ENCODE results near the gene ADAT3. TPM values are rescaled to one million over a fixed set of nuclear protein-coding genes. Genes with fewer than 3 reads are reported as not detected.
A peak's percentile ranks its signal among the peaks of the same experiment; 100 is the strongest.

Gene ADAT3
- total RNA-seq (1.0 TPM), polyA plus RNA-seq (ENCODE audit: insufficient read depth in 1 of 8, insufficient read length in 8 of 8, low replicate concordance in 1 of 8) (1 to 10 TPM; 1.5 to 3.3 (median 2.3) TPM)
- long read RNA-seq, donor 1 = 0 reads
- long read RNA-seq, donor 2 = 0 reads
- long read RNA-seq, donor 3 = 0 reads
- long read RNA-seq, donor 4, partial matches to known transcripts = 0 of 1 reads
- long read RNA-seq, donor 4, other reads (novel, unspliced or antisense) = 0 of 1 reads
- long read RNA-seq, donor 5 = 0 reads
- long read RNA-seq, donor 6 = 0 reads
- long read RNA-seq, donor 7 = 0 reads
- long read RNA-seq, donor 8 = 0 reads
- long read RNA-seq, donor 9 = 0 reads
- long read RNA-seq, donor 10 = 0 reads
- long read RNA-seq, donor 11, partial matches to known transcripts = 0 of 1 reads
- long read RNA-seq, donor 11, other reads (novel, unspliced or antisense) = 0 of 1 reads

GRCh38 chr19:1905110-1905862 lies at the start of gene ADAT3, which contains the start of gene SCAMP4:
ADAT3 (plus strand) TSS chr19:1905399; CDS start chr19:1912048, 6,649 bp downstream.
SCAMP4 (plus strand) TSS chr19:1905399; CDS start chr19:1915020, 9,621 bp downstream.
- peak; percentile 100 for DNase-seq
- peak within 1 kb of the TSS; percentile 90 for H3K27ac ChIP-seq (ENCODE audit: low read length)
- H3K27me3 ChIP-seq (ENCODE audit: control insufficient read depth, insufficient read depth, low read length) = no peaks in the 10 kb centered on the region
- peaks cover 25% of the 10 kb centered on the region for H3K4me1 ChIP-seq (ENCODE audit: control insufficient read depth, insufficient read depth, low read length)
- H3K9me3 ChIP-seq (replicated peaks; ENCODE audit: control insufficient read depth, low read depth, low read length) = no peaks in the 10 kb centered on the region
- H3K36me3 ChIP-seq (ENCODE audit: control insufficient read depth, insufficient read depth, low read length) = peaks cover 3% of the 10 kb centered on the region
- WGBS (ENCODE audit: insufficient coverage) = under 1% methylated on average over 88 of the region's 92 CpGs
- peak within 1 kb of the TSS; percentile 69 for H3K4me3 ChIP-seq (ENCODE audit: low read length)

GRCh38 chr19:1855828-1856255 lies 49.4 kb upstream of the ADAT3 start:
- H3K4me3 ChIP-seq (ENCODE audit: low read length) = peak overlapping the region; percentile 54
- 35% methylated on average over 13 of the region's 13 CpGs for WGBS (ENCODE audit: insufficient coverage)
- peaks cover 87% of the 10 kb centered on the region for H3K4me1 ChIP-seq (ENCODE audit: control insufficient read depth, insufficient read depth, low read length)
- H3K27me3 ChIP-seq (ENCODE audit: control insufficient read depth, insufficient read depth, low read length) = no peaks in the 10 kb centered on the region
- H3K27ac ChIP-seq (ENCODE audit: low read length) = peak overlapping the region; percentile 95
- peak; percentile 47 for DNase-seq
- H3K9me3 ChIP-seq (replicated peaks; ENCODE audit: control insufficient read depth, low read depth, low read length) = no peaks in the 10 kb centered on the region
- peaks cover 2% of the 10 kb centered on the region for H3K36me3 ChIP-seq (ENCODE audit: control insufficient read depth, insufficient read depth, low read length)

GRCh38 chr19:1856345-1856697 lies 48.9 kb upstream of the ADAT3 start:
- Histone ChIP-seq H3K4me1 (ENCODE audit: control insufficient read depth, insufficient read depth, low read length) (peaks cover 91% of the 10 kb centered on the region), H3K4me3 (ENCODE audit: low read length) (peak overlapping the region; percentile 54), H3K9me3 (replicated peaks; ENCODE audit: control insufficient read depth, low read depth, low read length) (no peaks in the 10 kb centered on the region), H3K27ac (ENCODE audit: low read length) (peak overlapping the region; percentile 95), H3K27me3 (ENCODE audit: control insufficient read depth, insufficient read depth, low read length) (no peaks in the 10 kb centered on the region), H3K36me3 (ENCODE audit: control insufficient read depth, insufficient read depth, low read length) (peaks cover 2% of the 10 kb centered on the region)
- 24% methylated on average over 4 of the region's 6 CpGs for WGBS (ENCODE audit: insufficient coverage)
- DNase-seq = peak; percentile 59

GRCh38 chr19:1856698-1857603 lies 48.2 kb upstream of the ADAT3 start:
- peak; percentile 77 for DNase-seq
- Histone ChIP-seq H3K4me1 (ENCODE audit: control insufficient read depth, insufficient read depth, low read length) (peaks cover 92% of the 10 kb centered on the region), H3K9me3 (replicated peaks; ENCODE audit: control insufficient read depth, low read depth, low read length) (no peaks in the 10 kb centered on the region), H3K4me3 (ENCODE audit: low read length) (peak overlapping the region; percentile 54), H3K36me3 (ENCODE audit: control insufficient read depth, insufficient read depth, low read length) (peaks cover 2% of the 10 kb centered on the region), H3K27me3 (ENCODE audit: control insufficient read depth, insufficient read depth, low read length) (no peaks in the 10 kb centered on the region), H3K27ac (ENCODE audit: low read length) (peak overlapping the region; percentile 95)
- 2% methylated on average over 66 of the region's 73 CpGs for WGBS (ENCODE audit: insufficient coverage)

GRCh38 chr19:1857648-1858326 lies 47.4 kb upstream of the ADAT3 start:
- Histone ChIP-seq H3K9me3 (replicated peaks; ENCODE audit: control insufficient read depth, low read depth, low read length) (no peaks in the 10 kb centered on the region), H3K36me3 (ENCODE audit: control insufficient read depth, insufficient read depth, low read length) (peaks cover 2% of the 10 kb centered on the region), H3K4me1 (ENCODE audit: control insufficient read depth, insufficient read depth, low read length) (peaks cover 89% of the 10 kb centered on the region), H3K4me3 (ENCODE audit: low read length) (no peak overlapping the region), H3K27ac (ENCODE audit: low read length) (peak overlapping the region; percentile 90), H3K27me3 (ENCODE audit: control insufficient read depth, insufficient read depth, low read length) (no peaks in the 10 kb centered on the region)
- 44% methylated on average over 14 of the region's 16 CpGs for WGBS (ENCODE audit: insufficient coverage)
- DNase-seq = peak; percentile 47

- H3K4me1 ChIP-seq (ENCODE audit: control insufficient read depth, insufficient read depth, low read length) = peaks cover 83% of the 10 kb centered on the region
- 80% methylated on average over 5 of the region's 10 CpGs for WGBS (ENCODE audit: insufficient coverage)
- no peak overlapping the region for H3K27ac ChIP-seq (ENCODE audit: low read length)
- no peaks in the 10 kb centered on the region for H3K9me3 ChIP-seq (replicated peaks; ENCODE audit: control insufficient read depth, low read depth, low read length)
- H3K36me3 ChIP-seq (ENCODE audit: control insufficient read depth, insufficient read depth, low read length) = peaks cover 2% of the 10 kb centered on the region
- no peak overlapping the region for H3K4me3 ChIP-seq (ENCODE audit: low read length)
- H3K27me3 ChIP-seq (ENCODE audit: control insufficient read depth, insufficient read depth, low read length) = no peaks in the 10 kb centered on the region
- DNase-seq = no peak
These were observed 46.7 kb upstream of the ADAT3 start for GRCh38 chr19:1858412-1859081.

- 30% methylated on average over 13 of the region's 18 CpGs for WGBS (ENCODE audit: insufficient coverage)
- no peaks in the 10 kb centered on the region for H3K36me3 ChIP-seq (ENCODE audit: control insufficient read depth, insufficient read depth, low read length)
- H3K4me3 ChIP-seq (ENCODE audit: low read length) = no peak overlapping the region
- H3K27me3 ChIP-seq (ENCODE audit: control insufficient read depth, insufficient read depth, low read length) = no peaks in the 10 kb centered on the region
- no peak for DNase-seq
- no peaks in the 10 kb centered on the region for H3K9me3 ChIP-seq (replicated peaks; ENCODE audit: control insufficient read depth, low read depth, low read length)
- peak overlapping the region; percentile 20 for H3K27ac ChIP-seq (ENCODE audit: low read length)
- peaks cover 75% of the 10 kb centered on the region for H3K4me1 ChIP-seq (ENCODE audit: control insufficient read depth, insufficient read depth, low read length)
These were observed 45.8 kb upstream of the ADAT3 start for GRCh38 chr19:1859331-1859781.

- no peak overlapping the region for H3K4me3 ChIP-seq (ENCODE audit: low read length)
- H3K27ac ChIP-seq (ENCODE audit: low read length) = peak overlapping the region; percentile 72
These were observed 45.0 kb upstream of the ADAT3 start for GRCh38 chr19:1860042-1860775.

More at GRCh38 chr19:1860042-1860775, 45.0 kb upstream of the ADAT3 start:
- no peaks in the 10 kb centered on the region for H3K36me3 ChIP-seq (ENCODE audit: control insufficient read depth, insufficient read depth, low read length)
- no peaks in the 10 kb centered on the region for H3K27me3 ChIP-seq (ENCODE audit: control insufficient read depth, insufficient read depth, low read length)
- DNase-seq = peak; percentile 94
- peaks cover 71% of the 10 kb centered on the region for H3K4me1 ChIP-seq (ENCODE audit: control insufficient read depth, insufficient read depth, low read length)
- no peaks in the 10 kb centered on the region for H3K9me3 ChIP-seq (replicated peaks; ENCODE audit: control insufficient read depth, low read depth, low read length)
- 9% methylated on average over 16 of the region's 32 CpGs for WGBS (ENCODE audit: insufficient coverage)
